ENCODE data around the gene MTHFD2L.

GRCh38 chr4:74319470-74319869 lies 161.6 kb downstream of the MTHFD2L start:
- TF ChIP-seq, protein P1, sequence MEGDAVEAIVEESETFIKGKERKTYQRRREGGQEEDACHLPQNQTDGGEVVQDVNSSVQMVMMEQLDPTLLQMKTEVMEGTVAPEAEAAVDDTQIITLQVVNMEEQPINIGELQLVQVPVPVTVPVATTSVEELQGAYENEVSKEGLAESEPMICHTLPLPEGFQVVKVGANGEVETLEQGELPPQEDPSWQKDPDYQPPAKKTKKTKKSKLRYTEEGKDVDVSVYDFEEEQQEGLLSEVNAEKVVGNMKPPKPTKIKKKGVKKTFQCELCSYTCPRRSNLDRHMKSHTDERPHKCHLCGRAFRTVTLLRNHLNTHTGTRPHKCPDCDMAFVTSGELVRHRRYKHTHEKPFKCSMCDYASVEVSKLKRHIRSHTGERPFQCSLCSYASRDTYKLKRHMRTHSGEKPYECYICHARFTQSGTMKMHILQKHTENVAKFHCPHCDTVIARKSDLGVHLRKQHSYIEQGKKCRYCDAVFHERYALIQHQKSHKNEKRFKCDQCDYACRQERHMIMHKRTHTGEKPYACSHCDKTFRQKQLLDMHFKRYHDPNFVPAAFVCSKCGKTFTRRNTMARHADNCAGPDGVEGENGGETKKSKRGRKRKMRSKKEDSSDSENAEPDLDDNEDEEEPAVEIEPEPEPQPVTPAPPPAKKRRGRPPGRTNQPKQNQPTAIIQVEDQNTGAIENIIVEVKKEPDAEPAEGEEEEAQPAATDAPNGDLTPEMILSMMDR (IDR thresholded peaks at IDR 0.05), result no peak
- no peak for TF ChIP-seq POLR2A (IDR thresholded peaks at IDR 0.05)
